ENCODE data around the gene CYP4F12. TPM values are rescaled to one million over a fixed set of nuclear protein-coding genes. Genes with fewer than 3 reads are reported as not detected.

The CYP4F12 gene
- total RNA-seq, 1 donor from 2014 or later = not detected

DNA sequence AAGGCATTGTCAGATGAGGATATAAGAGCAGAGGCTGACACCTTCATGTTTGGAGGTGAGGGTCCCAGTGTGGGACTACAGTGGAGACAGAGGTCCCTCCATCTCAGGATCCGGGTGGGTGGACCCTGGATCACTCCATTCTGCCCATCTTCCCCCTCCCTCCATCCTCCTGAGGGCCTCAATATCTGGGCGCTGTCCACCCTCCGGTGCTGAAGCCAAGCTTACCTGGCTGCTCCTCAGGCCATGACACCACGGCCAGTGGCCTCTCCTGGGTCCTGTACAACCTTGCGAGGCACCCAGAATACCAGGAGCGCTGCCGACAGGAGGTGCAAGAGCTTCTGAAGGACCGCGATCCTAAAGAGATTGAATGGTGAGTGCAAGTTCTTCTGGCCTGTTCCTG, 11.9 kb downstream of the CYP4F12 start:
- DNase-seq (ENCODE audit: low spot score) = no peak
- Mint-ChIP-seq H3K27ac (ENCODE audit: unreplicated experiment) (no peak overlapping the region), H3K27me3 (ENCODE audit: low read depth) (no peaks in the 10 kb centered on the region), H3K4me3 (ENCODE audit: unreplicated experiment) (no peak overlapping the region), H3K36me3 (ENCODE audit: low read depth) (no peaks in the 10 kb centered on the region), H3K9me3 (ENCODE audit: low read depth) (peaks cover 53% of the 10 kb centered on the region), H3K4me1 (ENCODE audit: low read depth) (no peaks in the 10 kb centered on the region)
- TF ChIP-seq, protein P1, sequence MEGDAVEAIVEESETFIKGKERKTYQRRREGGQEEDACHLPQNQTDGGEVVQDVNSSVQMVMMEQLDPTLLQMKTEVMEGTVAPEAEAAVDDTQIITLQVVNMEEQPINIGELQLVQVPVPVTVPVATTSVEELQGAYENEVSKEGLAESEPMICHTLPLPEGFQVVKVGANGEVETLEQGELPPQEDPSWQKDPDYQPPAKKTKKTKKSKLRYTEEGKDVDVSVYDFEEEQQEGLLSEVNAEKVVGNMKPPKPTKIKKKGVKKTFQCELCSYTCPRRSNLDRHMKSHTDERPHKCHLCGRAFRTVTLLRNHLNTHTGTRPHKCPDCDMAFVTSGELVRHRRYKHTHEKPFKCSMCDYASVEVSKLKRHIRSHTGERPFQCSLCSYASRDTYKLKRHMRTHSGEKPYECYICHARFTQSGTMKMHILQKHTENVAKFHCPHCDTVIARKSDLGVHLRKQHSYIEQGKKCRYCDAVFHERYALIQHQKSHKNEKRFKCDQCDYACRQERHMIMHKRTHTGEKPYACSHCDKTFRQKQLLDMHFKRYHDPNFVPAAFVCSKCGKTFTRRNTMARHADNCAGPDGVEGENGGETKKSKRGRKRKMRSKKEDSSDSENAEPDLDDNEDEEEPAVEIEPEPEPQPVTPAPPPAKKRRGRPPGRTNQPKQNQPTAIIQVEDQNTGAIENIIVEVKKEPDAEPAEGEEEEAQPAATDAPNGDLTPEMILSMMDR (IDR thresholded peaks at IDR 0.05) = no peak

DNA sequence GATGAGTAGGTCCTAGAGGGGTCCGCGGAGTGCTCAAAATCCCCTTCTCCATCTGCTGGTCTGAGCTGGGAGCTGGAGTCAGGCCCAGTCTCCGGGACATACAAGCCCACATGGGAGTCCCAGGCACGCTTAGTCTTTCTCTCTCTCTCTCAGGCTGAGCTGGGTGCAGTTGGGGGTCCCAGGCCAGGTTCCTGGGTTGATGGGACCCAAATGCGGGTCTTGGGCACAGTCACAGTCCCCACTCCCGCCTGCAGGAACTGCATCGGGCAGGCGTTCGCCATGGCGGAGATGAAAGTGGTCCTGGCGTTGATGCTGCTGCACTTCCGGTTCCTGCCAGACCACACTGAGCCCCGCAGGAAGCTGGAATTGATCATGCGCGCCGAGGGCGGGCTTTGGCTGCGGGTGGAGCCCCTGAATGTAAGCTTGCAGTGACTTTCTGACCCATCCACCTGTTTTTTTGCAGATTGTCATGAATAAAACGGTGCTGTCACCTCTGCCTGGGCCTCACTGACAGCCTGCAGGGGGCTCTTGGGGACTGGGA, 23.8 kb downstream of the CYP4F12 start:
- DNase-seq (ENCODE audit: low spot score) = peak; percentile 59
- H3K27ac Mint-ChIP-seq (ENCODE audit: unreplicated experiment) = no peak overlapping the region
- H3K9me3 Mint-ChIP-seq (ENCODE audit: low read depth) = peaks cover 13% of the 10 kb centered on the region
- H3K4me1 Mint-ChIP-seq (ENCODE audit: low read depth) = no peaks in the 10 kb centered on the region
- no peak overlapping the region for H3K4me3 Mint-ChIP-seq (ENCODE audit: unreplicated experiment)
- TF ChIP-seq, protein P1 (IDR thresholded peaks at IDR 0.05) = no peak
- no peaks in the 10 kb centered on the region for H3K27me3 Mint-ChIP-seq (ENCODE audit: low read depth)
- no peaks in the 10 kb centered on the region for H3K36me3 Mint-ChIP-seq (ENCODE audit: low read depth)

DNA sequence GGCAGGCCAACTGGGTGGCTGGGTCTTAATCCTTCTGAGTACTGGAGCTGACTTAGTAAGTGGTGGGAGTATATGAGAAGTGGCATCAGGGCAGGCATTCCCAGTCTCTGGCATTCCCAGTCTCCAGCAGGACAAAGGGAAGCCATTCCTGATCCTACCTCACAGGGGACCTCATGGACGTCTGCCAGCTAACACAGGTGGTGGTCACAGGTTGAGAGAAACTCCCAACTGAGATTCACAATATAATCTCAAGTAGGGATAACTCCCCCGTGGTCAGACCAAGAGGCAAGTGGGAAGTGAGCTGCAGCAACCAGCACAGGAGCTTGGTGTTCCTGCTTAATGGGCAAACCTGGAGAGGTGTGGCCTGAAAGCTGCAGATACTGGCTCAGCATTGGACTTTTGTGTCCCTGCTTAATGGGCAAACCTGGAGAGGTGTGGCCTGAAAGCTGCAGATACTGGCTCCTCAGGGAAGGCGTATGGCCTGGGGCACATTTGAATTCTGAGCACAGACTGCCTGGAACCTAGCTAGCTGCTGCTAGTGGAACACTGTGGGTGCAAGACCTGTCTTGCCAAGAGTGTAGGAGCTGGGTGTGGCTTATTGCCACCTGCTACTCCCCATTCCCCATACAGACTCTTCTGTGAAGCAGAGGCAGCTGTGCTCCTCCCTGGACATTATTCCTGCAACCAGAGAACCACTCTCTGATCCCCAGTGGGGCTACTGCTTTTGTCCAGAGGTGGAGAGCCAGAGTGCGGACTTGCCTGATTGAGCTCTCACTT, 29.1 kb downstream of the CYP4F12 start:
- no peak for DNase-seq (ENCODE audit: low spot score)
- Mint-ChIP-seq H3K4me3 (ENCODE audit: unreplicated experiment) (no peak overlapping the region), H3K27ac (ENCODE audit: unreplicated experiment) (no peak overlapping the region), H3K27me3 (ENCODE audit: low read depth) (no peaks in the 10 kb centered on the region), H3K4me1 (ENCODE audit: low read depth) (no peaks in the 10 kb centered on the region), H3K9me3 (ENCODE audit: low read depth) (peaks cover 23% of the 10 kb centered on the region), H3K36me3 (ENCODE audit: low read depth) (no peaks in the 10 kb centered on the region)
- TF ChIP-seq, protein P1 (IDR thresholded peaks at IDR 0.05) = no peak

DNA sequence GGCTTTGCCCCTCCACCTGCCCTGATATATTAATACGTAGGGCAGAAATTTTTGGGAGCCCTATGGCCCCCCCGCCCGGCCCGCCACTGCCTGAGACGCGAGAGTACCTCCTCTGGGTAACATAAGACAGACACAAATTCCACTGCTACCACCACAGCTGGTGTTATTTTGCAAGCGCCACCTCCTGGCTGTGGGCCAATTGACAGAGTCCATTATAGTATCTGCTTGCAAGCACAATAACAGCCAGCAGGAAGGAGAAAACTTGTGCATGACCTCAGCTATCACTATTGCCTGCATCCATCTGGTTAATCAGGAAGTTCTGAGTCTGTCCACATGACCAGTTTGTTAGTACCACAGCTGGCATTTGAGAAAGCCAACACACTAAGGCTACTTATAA, 29.6 kb downstream of the CYP4F12 start:
- Mint-ChIP-seq H3K9me3 (ENCODE audit: low read depth) (peaks cover 26% of the 10 kb centered on the region), H3K36me3 (ENCODE audit: low read depth) (no peaks in the 10 kb centered on the region), H3K4me1 (ENCODE audit: low read depth) (no peaks in the 10 kb centered on the region), H3K4me3 (ENCODE audit: unreplicated experiment) (no peak overlapping the region), H3K27ac (ENCODE audit: unreplicated experiment) (no peak overlapping the region), H3K27me3 (ENCODE audit: low read depth) (no peaks in the 10 kb centered on the region)
- TF ChIP-seq, protein P1 (IDR thresholded peaks at IDR 0.05) = no peak
- no peak for DNase-seq (ENCODE audit: low spot score)

DNA sequence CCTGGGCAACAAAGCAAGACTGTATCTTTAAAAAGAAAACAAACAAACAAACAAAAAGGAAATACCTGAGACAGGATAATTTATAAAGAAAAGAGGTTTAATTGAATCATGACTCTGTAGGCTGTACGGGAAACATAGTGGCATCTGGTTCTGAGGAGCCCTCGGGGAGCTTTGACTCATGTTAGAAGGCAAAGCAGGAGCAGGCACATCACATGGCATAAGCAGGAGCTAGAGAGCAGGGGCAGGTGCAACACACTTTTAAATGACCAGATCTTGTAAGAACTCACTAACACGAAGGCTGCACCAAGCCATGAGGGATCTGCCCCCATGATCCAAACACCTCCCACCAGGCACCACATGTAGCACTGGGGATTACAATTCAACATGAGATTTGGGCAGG, 41.8 kb downstream of the CYP4F12 start:
- H3K4me3 Mint-ChIP-seq (ENCODE audit: unreplicated experiment) = no peak overlapping the region
- TF ChIP-seq, protein P1 (IDR thresholded peaks at IDR 0.05) = no peak
- no peaks in the 10 kb centered on the region for H3K36me3 Mint-ChIP-seq (ENCODE audit: low read depth)
- peaks cover 48% of the 10 kb centered on the region for H3K9me3 Mint-ChIP-seq (ENCODE audit: low read depth)
- H3K4me1 Mint-ChIP-seq (ENCODE audit: low read depth) = no peaks in the 10 kb centered on the region
- H3K27me3 Mint-ChIP-seq (ENCODE audit: low read depth) = no peaks in the 10 kb centered on the region
- no peak for DNase-seq (ENCODE audit: low spot score)
- H3K27ac Mint-ChIP-seq (ENCODE audit: unreplicated experiment) = no peak overlapping the region
